Activated gamma-delta T cell treated with anti-CD3 and anti-CD28 coated beads, Interleukin-2, amount 50 U/mL, for 16 hours (primary cell): ENCODE data around the gene INTS12.
"Not testable (repeated sequence)": the region's sequence is repeated elsewhere in the genome, so short reads cannot be mapped to it uniquely, and the experiment has no call there.

Experiments used
- DNase-seq: peaks from one replicate; pipeline ENCODE4 v3.0.0-alpha.2; 2020; ENCODE audit warnings: low read depth

INTS12 gene

GRCh38 chr4:105708181-105709080, at the start of gene INTS12, which contains the start of gene GSTCD:
Gene INTS12 (minus strand): TSS chr4:105708689. CDS start chr4:105700005, 8,684 bp downstream.
Gene GSTCD (plus strand): TSS chr4:105708784. CDS start chr4:105717614, 8,830 bp downstream.
- peak; percentile 78 for DNase-seq

- no peak for DNase-seq
These were observed 46.9 kb upstream of the INTS12 start for GRCh38 chr4:105755375-105755774.

GRCh38 chr4:105753361-105753760, 44.9 kb upstream of the INTS12 start:
- no peak for DNase-seq

GRCh38 chr4:105751718-105752299, 43.3 kb upstream of the INTS12 start:
- DNase-seq = no peak

- DNase-seq = no peak
These were observed 39.7 kb upstream of the INTS12 start for GRCh38 chr4:105748222-105748621.

- no peak for DNase-seq
These were observed 33.1 kb upstream of the INTS12 start for GRCh38 chr4:105741548-105741947.

GRCh38 chr4:105735217-105735616, 26.7 kb upstream of the INTS12 start:
- not testable (repeated sequence) for DNase-seq

GRCh38 chr4:105729895-105730294, 21.4 kb upstream of the INTS12 start:
- not testable (repeated sequence) for DNase-seq

GRCh38 chr4:105725623-105726022, 17.1 kb upstream of the INTS12 start:
- no peak for DNase-seq

- DNase-seq = no peak
These were observed 10.7 kb upstream of the INTS12 start for GRCh38 chr4:105719204-105719603.

- no peak for DNase-seq
These were observed 7.3 kb upstream of the INTS12 start for GRCh38 chr4:105715692-105716278.

GRCh38 chr4:105714932-105715331, 6.4 kb upstream of the INTS12 start:
- DNase-seq = no peak

GRCh38 chr4:105714071-105714521, 5.6 kb upstream of the INTS12 start:
- no peak for DNase-seq

GRCh38 chr4:105712766-105713165, 4.3 kb upstream of the INTS12 start:
- no peak for DNase-seq

GRCh38 chr4:105710678-105711077, 2.2 kb upstream of the INTS12 start:
- DNase-seq = no peak

- DNase-seq = no peak
These were observed 1.6 kb upstream of the INTS12 start for GRCh38 chr4:105710012-105710600.

GRCh38 chr4:105709081-105709450, 577 bp upstream of the INTS12 start:
- DNase-seq = no peak

- DNase-seq = no peak
These were observed 708 bp downstream of the INTS12 start for GRCh38 chr4:105707782-105708180.

- DNase-seq = no peak
These were observed 9.9 kb downstream of the INTS12 start for GRCh38 chr4:105698607-105699006.

- DNase-seq = not testable (repeated sequence)
These were observed 12.7 kb downstream of the INTS12 start for GRCh38 chr4:105695832-105696231.

GRCh38 chr4:105694812-105695211, 13.7 kb downstream of the INTS12 start:
- DNase-seq = not testable (repeated sequence)

- no peak for DNase-seq
These were observed 21.9 kb downstream of the INTS12 start for GRCh38 chr4:105686571-105686970.
